NCI-H82 (cell line): Measurements from ENCODE around the gene BLMH.
A peak's percentile ranks its signal among the peaks of the same experiment; 100 is the strongest.

Source experiments
- DNase-seq: peaks from one replicate; lab custom pipeline; 2025; lab: John Stamatoyannopoulos, UW

The BLMH gene

GRCh38 chr17:30249460-30249859 lies 42.3 kb downstream of the BLMH start:
- no peak for DNase-seq

- no peak for DNase-seq
These were observed 43.0 kb downstream of the BLMH start for GRCh38 chr17:30248786-30249185.

DNA sequence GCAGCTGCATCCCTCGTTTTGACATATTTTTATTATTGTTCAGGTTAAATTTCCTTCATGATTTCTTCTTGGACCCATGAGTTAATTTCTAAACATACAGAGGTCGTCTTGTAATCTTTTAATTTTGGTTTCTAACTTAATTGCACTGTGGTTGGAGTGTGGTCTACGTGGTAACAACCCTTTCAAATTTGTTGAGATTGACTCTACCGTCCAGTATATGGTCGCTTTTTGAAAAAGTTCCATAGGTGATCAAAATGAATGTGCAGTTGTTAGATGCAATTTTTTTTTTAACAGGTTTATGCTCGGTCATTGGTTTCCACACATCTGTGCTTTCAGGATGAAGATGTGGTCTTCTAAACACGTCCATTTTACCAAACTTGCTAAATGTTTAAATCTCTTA lies 45.3 kb downstream of the BLMH start:
- no peak for DNase-seq

- DNase-seq = no peak
These were observed 46.8 kb downstream of the BLMH start for GRCh38 chr17:30244853-30245385.

DNA sequence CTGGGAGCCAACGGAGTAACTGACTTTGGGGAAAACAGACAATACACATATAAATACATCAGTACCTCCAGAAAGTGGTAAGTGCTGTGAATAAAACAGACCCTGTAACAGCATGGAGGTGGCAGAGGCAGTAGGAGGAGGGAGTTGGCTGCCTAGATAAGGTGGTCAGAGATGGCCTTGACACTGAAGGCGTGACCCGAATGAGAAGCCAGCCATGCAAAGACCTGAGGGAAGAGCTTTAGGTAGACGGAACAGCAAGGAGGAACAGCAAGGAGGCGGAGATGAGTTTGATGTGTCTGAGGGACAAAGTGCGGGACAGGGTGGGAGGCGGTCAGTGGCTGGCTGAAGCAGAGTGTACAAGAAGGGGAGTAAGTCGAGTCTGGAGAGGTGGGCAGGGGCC lies 48.2 kb downstream of the BLMH start:
- no peak for DNase-seq

GRCh38 chr17:30243002-30243401 lies 48.7 kb downstream of the BLMH start:
- DNase-seq = no peak

GRCh38 chr17:30241051-30241450 lies 50.7 kb downstream of the BLMH start:
- peak; percentile 19 for DNase-seq

GRCh38 chr17:30240177-30240576 lies 51.6 kb downstream of the BLMH start:
- no peak for DNase-seq

GRCh38 chr17:30239089-30239462 lies 52.7 kb downstream of the BLMH start:
- peak; percentile 28 for DNase-seq

DNA sequence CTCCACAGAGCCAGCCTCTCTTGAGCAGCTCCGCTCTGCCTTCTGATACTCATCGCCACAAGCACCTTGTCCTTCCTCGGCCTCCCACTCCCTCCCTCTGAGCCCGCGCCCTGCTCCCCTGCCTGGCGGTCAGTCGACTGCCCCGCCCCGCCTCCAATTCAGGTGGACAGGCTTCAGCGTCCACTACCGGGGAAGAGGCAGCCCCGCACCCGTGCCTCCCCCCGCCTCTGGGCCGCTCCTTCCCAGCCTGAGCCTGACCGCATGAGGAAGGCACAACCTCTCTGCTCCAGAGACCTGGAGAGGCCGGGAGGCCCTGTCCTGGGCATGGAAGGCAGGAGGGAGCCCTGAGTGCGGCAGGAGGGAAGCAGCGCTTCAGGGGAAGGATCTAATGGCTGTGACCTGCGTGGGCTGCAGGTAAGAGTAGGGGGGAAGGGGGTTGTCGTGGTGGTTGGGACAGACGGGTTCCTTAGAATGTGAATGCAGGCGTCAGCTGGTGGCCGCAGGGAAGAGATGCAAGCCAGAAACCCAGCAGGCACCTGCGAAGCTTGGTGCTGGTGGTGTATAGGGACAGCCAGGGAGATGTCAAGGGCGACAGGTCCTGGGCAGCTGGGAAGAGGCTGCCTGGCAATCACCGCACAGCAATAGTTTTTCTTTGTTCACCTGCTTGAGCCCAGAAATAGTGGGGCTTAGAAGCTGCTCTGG lies 53.2 kb downstream of the BLMH start:
- no peak for DNase-seq

DNA sequence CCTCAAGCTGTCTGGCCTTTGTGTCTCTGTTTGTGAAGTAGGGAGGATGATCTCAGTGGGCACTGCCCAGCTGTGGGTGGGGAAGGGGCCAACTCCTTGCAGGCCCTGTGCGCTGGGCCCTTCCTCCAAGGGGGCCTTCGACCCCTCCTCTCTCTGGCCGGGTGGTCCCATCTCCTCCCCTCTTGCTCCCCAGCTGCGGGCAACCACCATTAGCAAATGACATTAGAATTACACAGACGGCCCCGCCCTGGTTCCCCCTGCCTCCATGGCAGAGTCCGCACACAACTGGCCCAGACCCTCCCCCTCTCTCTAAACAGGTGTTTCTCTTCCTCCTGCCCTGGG lies 53.8 kb downstream of the BLMH start:
- no peak for DNase-seq

GRCh38 chr17:30237296-30238002 lies 54.3 kb downstream of the BLMH start:
- no peak for DNase-seq

GRCh38 chr17:30236766-30237165 lies 55.0 kb downstream of the BLMH start:
- peak; percentile 72 for DNase-seq

- no peak for DNase-seq
These were observed 55.5 kb downstream of the BLMH start for GRCh38 chr17:30236297-30236624.

- DNase-seq = peak; percentile 45
These were observed 56.1 kb downstream of the BLMH start, which contains the start of gene SLC6A4 for GRCh38 chr17:30235386-30236296. Gene SLC6A4 (minus strand): TSS chr17:30235697. CDS start chr17:30221958, 13,739 bp downstream.

- no peak for DNase-seq
These were observed 56.8 kb downstream of the BLMH start for GRCh38 chr17:30234964-30235363.

DNA sequence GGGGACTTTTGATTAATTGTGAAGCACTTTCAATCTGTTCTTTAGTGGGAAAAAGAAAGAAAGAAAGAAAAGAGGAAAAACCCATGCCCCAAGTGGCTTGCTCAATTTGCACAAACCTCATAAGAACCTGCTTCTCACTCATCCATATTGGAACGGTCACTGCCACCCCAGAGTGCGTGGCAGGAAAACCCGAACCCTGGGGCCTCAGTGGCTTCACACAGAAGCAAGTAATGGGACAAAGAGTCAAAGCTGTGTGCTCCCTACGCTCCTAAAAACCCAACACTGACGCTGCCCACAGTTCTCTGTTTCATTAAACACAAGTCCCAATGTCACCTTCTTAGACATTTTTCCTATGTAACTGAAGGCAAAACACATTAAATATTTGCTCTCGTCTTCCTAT lies 57.4 kb downstream of the BLMH start:
- no peak for DNase-seq

- DNase-seq = no peak
These were observed 58.8 kb downstream of the BLMH start for GRCh38 chr17:30232824-30233427.

- DNase-seq = peak; percentile 48
These were observed 59.5 kb downstream of the BLMH start for GRCh38 chr17:30232015-30232823.

GRCh38 chr17:30230596-30231125 lies 61.1 kb downstream of the BLMH start:
- DNase-seq = no peak

DNA sequence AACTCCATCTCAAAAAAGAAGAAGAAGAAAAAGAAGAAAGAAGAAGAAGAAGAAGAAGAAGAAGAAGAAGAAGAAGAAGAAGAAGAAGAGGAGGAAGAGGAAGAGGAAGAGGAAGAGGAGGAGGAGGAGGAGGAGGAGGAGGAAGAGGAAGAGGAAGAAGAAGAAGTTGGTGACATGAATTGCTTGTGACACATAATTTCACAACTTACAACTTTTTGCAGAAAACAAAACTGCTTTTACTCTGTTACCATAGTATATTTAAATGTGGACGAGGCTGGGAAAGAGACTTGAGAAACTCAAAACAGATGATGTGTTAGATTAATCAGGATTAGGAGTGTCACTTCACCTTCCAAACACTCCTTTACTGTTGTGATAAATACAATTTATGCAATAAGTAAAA lies 61.7 kb downstream of the BLMH start:
- peak; percentile 14 for DNase-seq
